Mammary microvascular endothelial cell (primary cell): ENCODE measurements around the gene RASGRP3. TPM values are rescaled to one million over a fixed set of nuclear protein-coding genes. Genes with fewer than 3 reads are reported as not detected.

ENCODE experiments used
- total RNA-seq: library from RNA; depleted of rRNA; stranded (reverse); fragments of >200 nt; gene quantifications from 2 replicates; pipeline ENCODE4 v1.2.3, GENCODE V29; 2015

RASGRP3 gene
- total RNA-seq: 68.6 and 106 TPM in 2 replicates

GRCh38 chr2:33476131-33476792 lies at the start of gene RASGRP3:
Gene RASGRP3, plus strand, starts transcription at chr2:33476649. Its CDS starts 38,488 bp downstream, at chr2:33515137.

GRCh38 chr2:33599175-33599942 lies 122.9 kb downstream of the RASGRP3 start, which contains the start of gene FAM98A:
Gene FAM98A, minus strand, starts transcription at chr2:33599299. Its CDS starts 78 bp downstream, at chr2:33599221.

Other genes starting within 250 kb of the RASGRP3 start
- gene FAM98A, start 122.7 kb downstream of the RASGRP3 start, total RNA-seq: 25.8 and 35.5 TPM in 2 replicates